GM19395 (cell line): ENCODE data around the gene CLEC16A.

ENCODE experiments used
- ATAC-seq: cut with Tn5 transposase; IDR thresholded peaks from one replicate; pipeline ENCODE4 v1.9.1; 2021; ENCODE audit warnings: mild to moderate bottlenecking, moderate library complexity; ENCODE audit not compliant: unreplicated experiment

The CLEC16A gene

GRCh38 chr16:11133344-11133943, 189.1 kb downstream of the CLEC16A start:
- no peak for ATAC-seq

- ATAC-seq: no peak
These were observed 190.5 kb downstream of the CLEC16A start for GRCh38 chr16:11134722-11135463.

- no peak for ATAC-seq
These were observed 191.2 kb downstream of the CLEC16A start for GRCh38 chr16:11135464-11135973.

- ATAC-seq: no peak
These were observed 192.2 kb downstream of the CLEC16A start for GRCh38 chr16:11136600-11136999.

- no peak for ATAC-seq
These were observed 193.8 kb downstream of the CLEC16A start for GRCh38 chr16:11138022-11138768.

- no peak for ATAC-seq
These were observed 194.5 kb downstream of the CLEC16A start for GRCh38 chr16:11138769-11139325.

- ATAC-seq: no peak
These were observed 195.1 kb downstream of the CLEC16A start for GRCh38 chr16:11139326-11140097.

- no peak for ATAC-seq
These were observed 195.7 kb downstream of the CLEC16A start for GRCh38 chr16:11140098-11140375.

- no peak for ATAC-seq
These were observed 196.1 kb downstream of the CLEC16A start for GRCh38 chr16:11140466-11140865.

- ATAC-seq: no peak
These were observed 196.5 kb downstream of the CLEC16A start for GRCh38 chr16:11140867-11141266.

- no peak for ATAC-seq
These were observed 197.3 kb downstream of the CLEC16A start for GRCh38 chr16:11141409-11142260.

GRCh38 chr16:11142261-11142630, 197.9 kb downstream of the CLEC16A start:
- no peak for ATAC-seq

- ATAC-seq: no peak
These were observed 198.6 kb downstream of the CLEC16A start for GRCh38 chr16:11142951-11143350.

- ATAC-seq: no peak
These were observed 199.1 kb downstream of the CLEC16A start for GRCh38 chr16:11143372-11144035.

- ATAC-seq: no peak
These were observed 199.8 kb downstream of the CLEC16A start for GRCh38 chr16:11144122-11144521.

- ATAC-seq: no peak
These were observed 200.9 kb downstream of the CLEC16A start for GRCh38 chr16:11145173-11145818.

- ATAC-seq: no peak
These were observed 201.5 kb downstream of the CLEC16A start for GRCh38 chr16:11145819-11146211.

GRCh38 chr16:11147033-11147753, 202.8 kb downstream of the CLEC16A start:
- no peak for ATAC-seq
